Kidney (tissue), 14 donors: ENCODE measurements around the gene GAB2. TPM values are rescaled to one million over a fixed set of nuclear protein-coding genes. Genes with fewer than 3 reads are reported as not detected.

Experiments
- DNase-seq, 5 donors: peaks; one replicate each; pipeline ENCODE4 v3.0.0-alpha.2; 2013 to 2020
- FAIRE-seq: peaks from 2 replicates; lab custom pipeline; 2012; peaks lifted over from hg19 to GRCh38; lab: Jason Lieb, UNC
- H3K27ac ChIP-seq, 2 donors: one replicate each; pipeline ENCODE4 v1.7.0; 2013; ENCODE audit warnings: low read depth in 2 of 2, low read length in 2 of 2, inconsistent platforms in 1 of 2
- H3K27me3 ChIP-seq: one replicate; pipeline ENCODE4 v1.7.1; 2013; ENCODE audit warnings: low read length, inconsistent platforms; ENCODE audit not compliant: control insufficient read depth, insufficient read depth
- H3K36me3 ChIP-seq, 3 donors: one replicate each; pipeline versions ENCODE4 v1.7.0 to v1.7.1; 2013; ENCODE audit warnings: low read length in 3 of 3, control low read depth in 1 of 3, inconsistent platforms in 1 of 3; ENCODE audit not compliant: insufficient read depth in 3 of 3, control insufficient read depth in 2 of 3
- H3K4me1 ChIP-seq, 3 donors: one replicate each; pipeline versions ENCODE4 v1.7.0 to v1.7.1; 2013; ENCODE audit warnings: low read length in 3 of 3, inconsistent platforms in 1 of 3, low read depth in 1 of 3; ENCODE audit not compliant: control insufficient read depth in 2 of 3, insufficient read depth in 2 of 3
- H3K4me3 ChIP-seq, 3 donors: one replicate each; pipeline versions ENCODE4 v1.7.0 to v1.8.1; 2013; ENCODE audit warnings: low read length in 3 of 3, control low read depth in 1 of 3, inconsistent platforms in 1 of 3
- H3K9ac ChIP-seq, 3 donors: one replicate each; pipeline versions ENCODE4 v1.7.0 to v1.7.1; 2013; ENCODE audit warnings: low read length in 3 of 3, control low read depth in 1 of 3, inconsistent platforms in 1 of 3
- H3K9me3 ChIP-seq, 3 donors: one replicate each; pipeline versions ENCODE4 v1.7.0 to v1.7.1; 2013; ENCODE audit warnings: low read length in 3 of 3, control low read depth in 1 of 3, inconsistent platforms in 1 of 3; ENCODE audit not compliant: control insufficient read depth in 2 of 3, insufficient read depth in 1 of 3
- intact Hi-C: fragments of 100-400 bp; cut with DNase I; formaldehyde crosslinking; loops from one replicate; pipeline ENCODE4 v1.11.1; 2022
- polyA plus RNA-seq: library from polyadenylated mRNA; stranded (reverse); fragments of 350-450 nt; fragmentation: Illumina TruSeq; extraction: RNeasy Lipid Tissue Mini Kit (QIAGEN cat#74804); gene quantifications from one replicate; pipeline ENCODE4 v1.2.3, GENCODE V29; 2014; ENCODE audit warnings: low read depth, low replicate concordance; ENCODE audit not compliant: insufficient read depth
- total RNA-seq: library from RNA; stranded (reverse); fragmentation: NEBNext Ultra II Directional; extraction: Animal tissue kit (Norgen Biotek cat#: 25700); gene quantifications from one replicate; pipeline ENCODE4 v1.2.1, GENCODE V29; 2021
- TF ChIP-seq, protein P1 (sequence below): IDR thresholded peaks from 3 replicates; pipeline ENCODE4 v1.5.1; 2012; ENCODE audit warnings: mild to moderate bottlenecking, moderate library complexity, borderline replicate concordance; ENCODE audit not compliant: insufficient read depth; ENCODE audit errors: extremely low read depth
- donor health status: control.
- donor health status: control.
- donor health status: control.
- donor health status: control.
- donor health status: control.
- donor health status: DM: yes; HTN: yes; CAD: no.
- donor health status: Normal renal cell carcinoma (clear cell type).

Gene GAB2
- total and polyA plus RNA-seq, 2 donors from 2014 or later: 3.3 to 23.6 TPM

DNA sequence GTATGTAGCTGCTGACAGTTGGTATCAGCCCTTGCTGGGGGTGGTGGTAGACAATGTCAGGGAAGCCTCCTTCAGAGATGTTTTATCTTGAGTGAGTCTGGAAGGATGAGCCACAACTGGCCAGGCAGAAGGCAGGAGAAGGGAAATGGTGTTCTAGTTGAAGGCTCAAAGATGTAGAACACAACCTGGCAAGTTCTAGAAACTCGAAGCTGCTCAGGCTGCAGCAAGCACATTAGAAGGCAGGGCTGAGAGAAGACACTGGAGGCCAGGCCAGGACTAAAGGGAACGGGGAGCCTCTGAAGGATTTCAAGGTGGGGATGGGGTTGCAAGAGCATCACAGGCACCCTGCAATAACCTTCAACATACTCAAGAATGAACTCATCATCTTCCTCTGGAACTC is 188.5 kb downstream of the GAB2 start:
- no peak overlapping the region for H3K4me3 ChIP-seq
- intact Hi-C loops: loop anchor here (10.0 kb wide), 2 partner anchors 196 to 336 kb away; no protein-coding TSS in a partner anchor
- H3K27me3 ChIP-seq: no peaks in the 10 kb centered on the region
- no peak overlapping the region for H3K27ac ChIP-seq
- H3K9ac ChIP-seq: no peak overlapping the region
- no peak for FAIRE-seq
- TF ChIP-seq, protein P1, sequence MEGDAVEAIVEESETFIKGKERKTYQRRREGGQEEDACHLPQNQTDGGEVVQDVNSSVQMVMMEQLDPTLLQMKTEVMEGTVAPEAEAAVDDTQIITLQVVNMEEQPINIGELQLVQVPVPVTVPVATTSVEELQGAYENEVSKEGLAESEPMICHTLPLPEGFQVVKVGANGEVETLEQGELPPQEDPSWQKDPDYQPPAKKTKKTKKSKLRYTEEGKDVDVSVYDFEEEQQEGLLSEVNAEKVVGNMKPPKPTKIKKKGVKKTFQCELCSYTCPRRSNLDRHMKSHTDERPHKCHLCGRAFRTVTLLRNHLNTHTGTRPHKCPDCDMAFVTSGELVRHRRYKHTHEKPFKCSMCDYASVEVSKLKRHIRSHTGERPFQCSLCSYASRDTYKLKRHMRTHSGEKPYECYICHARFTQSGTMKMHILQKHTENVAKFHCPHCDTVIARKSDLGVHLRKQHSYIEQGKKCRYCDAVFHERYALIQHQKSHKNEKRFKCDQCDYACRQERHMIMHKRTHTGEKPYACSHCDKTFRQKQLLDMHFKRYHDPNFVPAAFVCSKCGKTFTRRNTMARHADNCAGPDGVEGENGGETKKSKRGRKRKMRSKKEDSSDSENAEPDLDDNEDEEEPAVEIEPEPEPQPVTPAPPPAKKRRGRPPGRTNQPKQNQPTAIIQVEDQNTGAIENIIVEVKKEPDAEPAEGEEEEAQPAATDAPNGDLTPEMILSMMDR: no peak
- H3K36me3 ChIP-seq: peaks cover 2 to 7% (median 6%) of the 10 kb centered on the region in 3 donors
- H3K4me1 ChIP-seq: no peaks in the 10 kb centered on the region
- DNase-seq: no peak
- no peaks in the 10 kb centered on the region for H3K9me3 ChIP-seq

DNA sequence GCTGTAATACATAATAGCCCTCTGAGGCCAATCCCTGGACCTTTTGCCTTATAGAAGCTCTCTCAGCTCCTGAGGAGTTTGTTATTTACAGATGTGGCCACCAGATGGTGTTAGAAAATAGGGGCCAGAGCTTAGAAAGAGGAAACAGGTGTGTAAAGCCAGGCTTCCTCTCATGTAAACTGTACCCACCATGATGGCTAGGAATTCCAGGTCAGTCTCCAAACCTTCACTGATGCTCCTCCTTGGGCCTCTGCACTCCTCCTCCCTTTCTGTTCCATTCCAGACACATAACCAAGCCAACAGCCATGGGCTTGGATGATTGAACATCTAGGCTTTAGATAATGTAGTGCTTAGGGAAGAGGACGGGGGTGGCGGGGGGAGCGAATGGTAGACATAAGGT is 189.2 kb downstream of the GAB2 start:
- Histone ChIP-seq H3K4me3 (no peak overlapping the region), H3K9ac (no peak overlapping the region), H3K4me1 (no peaks in the 10 kb centered on the region), H3K27ac (no peak overlapping the region), H3K9me3 (no peaks in the 10 kb centered on the region), H3K27me3 (no peaks in the 10 kb centered on the region), H3K36me3 (peaks cover 2 to 7% (median 6%) of the 10 kb centered on the region in 3 donors)
- intact Hi-C loops: loop anchor here (10.0 kb wide), 2 partner anchors 196 to 336 kb away; no protein-coding TSS in a partner anchor
- peak in 3 of 5 donors; percentile 31 to 88 (median 82) for DNase-seq
- no peak for FAIRE-seq
- TF ChIP-seq, protein P1: peak; percentile 45

DNA sequence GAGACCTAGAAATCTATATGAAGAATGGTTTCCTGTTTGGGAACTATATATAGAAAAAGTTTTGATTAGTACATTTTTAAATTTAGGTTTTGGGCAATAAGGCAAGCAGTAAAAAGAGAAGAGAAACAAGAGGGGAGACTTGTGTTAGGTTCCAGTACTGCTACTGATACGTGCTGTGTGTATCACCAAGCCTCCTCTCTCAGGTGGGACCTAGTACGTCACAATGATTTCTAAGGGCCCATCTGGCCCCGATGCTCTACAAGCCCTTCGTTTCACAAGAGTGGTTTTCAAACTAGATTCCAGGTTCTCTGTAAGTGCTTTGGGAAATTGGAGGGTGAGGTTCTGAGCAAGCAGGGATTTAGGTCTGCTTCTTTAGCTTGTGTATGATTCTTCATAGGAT is 189.7 kb downstream of the GAB2 start:
- H3K9ac ChIP-seq: no peak overlapping the region

More for the DNA sequence above, 189.7 kb downstream of the GAB2 start:
- no peaks in the 10 kb centered on the region for H3K9me3 ChIP-seq
- intact Hi-C loops: loop anchor here (10.0 kb wide), 2 partner anchors 197 to 337 kb away; no protein-coding TSS in a partner anchor
- TF ChIP-seq, protein P1: no peak
- FAIRE-seq (no peak), DNase-seq (no peak)
- no peak overlapping the region for H3K27ac ChIP-seq
- no peak overlapping the region for H3K4me3 ChIP-seq
- H3K27me3 ChIP-seq: no peaks in the 10 kb centered on the region
- peaks cover 2 to 12% (median 6%) of the 10 kb centered on the region in 3 donors for H3K36me3 ChIP-seq
- H3K4me1 ChIP-seq: no peaks in the 10 kb centered on the region
